ENCODE data around the gene CDH2.

The CDH2 gene
- 0 to 2.9 (median 0.48) reads per million in 4 experiments for total RNA-seq

GRCh38 chr18:28176948-28177827 is at the start of gene CDH2:
Gene CDH2, minus strand, starts transcription at chr18:28177130. Its CDS starts 108 bp downstream, at chr18:28177022.
- DNase-seq = no peak

GRCh38 chr18:28212060-28212459 is 35.1 kb upstream of the CDH2 start:
- no peak for DNase-seq

DNA sequence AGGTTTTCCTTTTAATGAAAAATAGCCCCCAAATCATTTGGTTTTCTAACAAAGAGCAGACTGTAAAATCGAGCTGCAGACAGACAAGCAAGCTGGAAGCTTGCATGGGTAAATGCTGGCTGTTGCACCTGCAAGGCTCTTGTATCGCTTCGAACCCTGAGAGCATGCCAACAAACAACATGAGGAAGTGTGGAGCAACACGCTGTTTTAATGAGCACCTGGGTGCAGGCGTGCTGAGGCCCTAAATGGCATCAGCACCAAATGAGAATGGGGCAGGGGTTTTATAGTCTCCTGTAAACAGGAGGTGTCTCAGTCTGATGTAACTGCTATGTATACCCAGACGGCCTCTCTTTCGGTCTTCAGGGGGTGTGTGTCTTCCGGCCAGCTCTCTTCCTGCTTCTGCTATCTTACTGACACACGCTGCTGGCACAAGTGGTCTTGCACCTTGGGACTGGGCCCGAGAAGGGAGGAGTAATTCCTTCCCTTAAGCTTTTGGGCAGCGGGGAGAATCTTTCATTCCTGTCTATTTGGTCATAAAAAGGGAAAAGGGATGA is 31.9 kb upstream of the CDH2 start:
- no peak for DNase-seq

GRCh38 chr18:28208268-28208667 is 31.3 kb upstream of the CDH2 start:
- no peak for DNase-seq

DNA sequence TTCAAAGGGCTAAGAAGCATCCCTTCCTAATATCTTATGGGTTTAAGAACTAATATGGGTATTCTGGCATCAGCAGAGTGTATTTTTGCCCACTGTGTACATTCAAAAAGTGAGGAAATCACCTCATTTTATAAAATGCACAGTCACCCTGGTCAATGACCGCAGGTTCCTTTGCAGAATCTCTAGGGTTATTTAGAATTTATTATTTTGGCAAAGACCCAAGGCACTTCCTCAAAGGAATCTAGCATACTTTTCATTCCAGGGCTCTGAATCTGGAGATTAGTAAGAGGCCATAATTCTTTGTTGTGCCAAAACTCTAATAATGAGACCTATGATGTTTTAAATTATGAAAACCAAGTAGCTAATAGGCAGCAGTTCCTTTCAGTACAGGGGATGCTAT is 27.2 kb upstream of the CDH2 start:
- no peak for DNase-seq

GRCh38 chr18:28201056-28201455 is 24.1 kb upstream of the CDH2 start:
- no peak for DNase-seq

DNA sequence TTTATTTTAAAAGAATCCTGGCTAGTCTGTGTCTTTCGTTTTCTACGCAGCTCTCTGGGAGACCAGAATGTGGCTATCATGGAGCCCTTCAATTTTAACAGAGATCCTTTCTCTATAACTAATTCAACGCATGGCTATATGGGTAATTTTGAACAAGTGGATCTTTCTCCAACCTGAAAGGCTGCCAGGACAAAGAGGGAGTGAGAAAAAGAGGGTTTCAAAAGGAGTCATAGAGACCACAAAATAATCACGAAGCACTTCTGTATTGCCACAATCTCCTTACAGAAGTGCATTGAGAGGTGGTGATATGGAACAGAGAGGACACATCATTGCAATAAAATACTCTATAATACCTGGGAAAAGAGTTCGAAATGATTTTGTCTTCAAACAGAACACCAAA is 21.7 kb upstream of the CDH2 start:
- no peak for DNase-seq

DNA sequence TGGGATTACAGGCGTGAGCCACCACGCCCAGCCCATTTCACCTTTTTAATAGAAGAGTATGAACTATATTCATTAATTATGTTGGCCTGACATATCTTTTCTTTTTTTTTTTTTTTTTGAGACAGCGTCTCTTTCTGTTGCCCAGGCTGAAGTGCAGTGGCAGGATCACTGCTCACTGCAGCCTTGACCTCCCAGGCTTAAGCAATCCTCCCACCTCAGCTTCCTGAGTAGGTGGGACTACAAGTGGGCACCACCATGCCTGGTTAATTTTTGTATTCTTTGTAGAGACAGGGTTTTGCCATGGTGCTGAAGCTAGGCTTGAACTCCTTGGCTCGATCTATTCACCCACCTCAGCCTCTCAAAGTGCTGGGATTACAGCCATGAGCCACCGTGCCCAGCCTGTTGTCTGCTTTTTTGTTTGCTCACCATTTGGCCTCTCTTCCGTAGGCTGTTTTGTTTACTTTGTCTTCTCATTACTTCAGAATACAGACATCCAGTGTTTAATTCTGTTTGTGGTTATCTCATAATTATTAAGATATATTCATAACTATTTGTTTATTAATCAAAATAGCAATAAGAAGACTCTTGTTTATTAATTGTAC is 16.3 kb upstream of the CDH2 start:
- DNase-seq = no peak

DNA sequence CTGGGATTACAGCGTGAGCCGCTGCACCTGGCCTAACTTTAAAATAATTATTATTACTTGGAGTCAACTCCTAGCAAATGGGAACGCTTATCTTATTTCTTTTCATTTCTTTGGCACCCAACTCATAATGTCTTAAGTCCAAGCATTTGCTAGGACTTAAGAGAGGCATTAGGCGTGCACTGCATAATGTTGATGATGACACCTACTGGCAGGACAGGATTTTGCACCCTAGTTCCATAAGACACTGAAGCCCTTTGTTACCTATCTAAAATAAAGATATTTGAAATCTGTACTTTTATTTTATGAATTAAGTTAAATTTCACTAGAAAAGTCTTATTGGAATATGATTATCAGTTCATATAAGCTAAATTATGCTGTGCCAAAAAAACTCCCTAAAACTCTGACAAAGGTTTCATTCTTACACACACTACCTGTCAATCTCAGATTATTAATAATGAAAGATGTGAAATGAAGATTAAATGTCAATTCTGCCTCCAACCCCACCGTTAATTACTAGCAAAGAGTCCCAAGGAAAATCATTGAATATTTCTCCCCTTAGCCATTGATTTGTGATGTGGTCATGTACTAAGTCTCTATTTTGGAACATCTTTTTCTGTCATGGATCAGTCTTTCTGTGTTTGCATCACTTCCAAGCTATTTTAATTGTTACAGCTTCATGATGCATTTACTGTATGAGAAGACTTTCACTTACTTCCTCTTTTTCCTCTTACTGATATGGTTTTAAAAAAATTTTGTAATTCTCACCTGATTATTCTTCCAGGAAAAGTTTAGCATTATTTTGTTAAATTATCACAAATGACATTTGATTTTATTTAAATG is 12.7 kb upstream of the CDH2 start:
- DNase-seq = no peak

DNA sequence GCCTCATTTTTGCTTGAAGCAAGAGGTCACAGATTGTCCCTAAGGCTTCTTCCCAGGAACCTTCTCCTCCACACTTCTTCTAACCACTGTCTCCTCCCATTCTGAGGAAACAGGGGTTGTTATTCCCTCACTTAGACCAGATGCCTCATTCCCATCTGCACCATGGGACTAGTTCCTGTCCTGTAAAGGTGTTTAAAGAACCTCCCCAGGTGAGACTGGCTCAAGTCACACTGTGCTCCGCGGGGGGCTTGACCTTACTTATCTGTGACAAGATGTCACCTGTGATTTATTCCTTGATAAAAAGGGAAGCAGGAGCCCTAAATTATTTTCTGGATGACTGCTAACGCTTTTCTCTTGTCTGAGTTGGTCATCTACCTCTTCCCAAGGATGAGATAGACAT is 8.2 kb upstream of the CDH2 start:
- no peak for DNase-seq

- DNase-seq = no peak
Measured at GRCh38 chr18:28183418-28184078, 6.6 kb upstream of the CDH2 start.

GRCh38 chr18:28181616-28182015 is 4.7 kb upstream of the CDH2 start:
- DNase-seq = no peak

- no peak for DNase-seq
Measured at GRCh38 chr18:28178720-28179119, 1.8 kb upstream of the CDH2 start.

DNA sequence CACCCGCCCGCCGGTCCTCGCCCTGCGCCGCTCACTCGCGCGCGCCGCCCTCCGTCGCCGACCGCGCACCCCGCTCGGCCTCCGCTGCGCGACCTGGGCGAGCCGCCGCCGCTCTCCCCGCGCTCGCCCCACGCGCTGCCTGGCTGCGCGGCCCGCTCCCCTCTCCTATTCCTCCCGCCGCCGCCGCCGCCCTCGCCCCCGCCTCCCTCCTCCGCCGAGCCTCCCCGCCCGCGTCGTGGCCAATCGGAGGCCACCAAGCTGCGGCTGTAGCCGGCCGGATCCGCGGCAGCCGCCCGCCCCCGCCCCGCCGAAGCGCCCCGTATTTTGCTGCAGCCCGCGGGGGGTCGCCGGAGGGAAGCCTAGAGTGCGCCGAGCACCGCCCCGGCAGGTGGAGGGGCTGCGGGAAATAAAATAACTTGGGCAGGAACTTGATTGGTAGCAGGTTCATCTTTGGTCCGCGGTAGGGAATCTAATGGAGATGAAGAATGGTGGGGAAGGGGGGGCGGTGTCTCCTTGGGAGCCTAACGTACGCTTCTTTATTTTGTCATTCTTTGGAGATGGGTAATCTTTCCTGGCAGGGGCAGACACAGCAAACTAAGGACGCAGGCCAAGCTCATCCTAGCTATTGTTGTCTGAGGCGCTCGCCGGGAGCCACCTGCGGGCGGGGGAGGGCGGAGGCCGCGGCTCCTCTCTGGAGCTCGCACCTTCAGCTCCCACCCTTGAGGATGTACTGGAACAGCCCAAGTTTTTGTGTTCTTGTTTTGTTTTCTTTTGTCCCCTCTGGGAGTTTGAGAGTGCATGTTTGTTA is 1.1 kb upstream of the CDH2 start:
- no peak for DNase-seq

DNA sequence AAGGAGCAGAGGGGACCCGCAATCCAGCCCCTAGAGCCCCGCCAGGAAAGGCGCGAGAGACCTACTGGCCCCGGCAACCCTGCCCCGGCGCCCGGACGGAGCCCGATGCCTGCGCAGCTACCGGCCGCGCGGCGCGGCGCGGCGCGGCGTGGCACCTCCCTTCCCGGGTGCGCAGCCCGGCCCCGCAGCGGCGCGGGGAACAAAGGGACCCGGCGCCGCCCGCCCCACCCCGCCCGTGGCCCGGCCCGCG is 307 bp downstream of the CDH2 start:
- DNase-seq = no peak

DNA sequence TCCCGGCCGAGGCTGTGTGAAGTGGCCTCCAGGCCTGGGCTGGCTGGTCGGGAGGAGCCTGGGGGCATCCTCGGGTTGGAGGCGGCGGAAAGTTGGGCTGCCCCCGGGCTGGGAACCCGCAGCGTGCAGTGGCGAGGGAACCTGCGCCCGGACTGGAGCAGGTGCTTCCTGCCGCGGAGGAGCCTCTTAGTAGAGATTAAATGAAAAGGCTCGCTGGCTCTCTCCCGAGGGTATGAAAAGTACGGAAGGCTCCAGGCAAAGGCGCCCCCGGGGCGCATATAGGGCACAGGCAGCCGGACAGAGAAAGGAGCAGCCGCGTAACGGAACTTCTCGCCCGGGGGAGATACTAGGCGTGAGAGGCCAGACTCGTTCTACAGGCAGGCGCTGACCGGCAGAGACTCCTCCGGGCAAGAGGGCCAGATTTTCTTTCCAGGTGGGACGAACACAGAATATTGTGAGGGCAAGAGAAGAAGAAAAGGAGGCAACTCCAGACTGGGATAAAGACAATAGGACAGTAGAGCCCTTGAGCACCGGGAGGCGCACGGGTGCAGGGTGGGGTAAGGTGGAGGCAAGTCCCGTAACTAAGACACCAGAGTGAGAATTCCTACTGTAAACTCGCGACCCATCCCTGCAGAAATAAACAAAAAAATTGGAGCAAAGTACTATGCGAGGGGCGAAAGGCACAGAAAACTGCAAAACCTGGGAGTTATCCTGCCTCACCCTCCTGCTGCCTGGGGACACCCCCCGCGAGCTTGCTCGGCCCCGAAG is 816 bp downstream of the CDH2 start:
- DNase-seq = no peak

DNA sequence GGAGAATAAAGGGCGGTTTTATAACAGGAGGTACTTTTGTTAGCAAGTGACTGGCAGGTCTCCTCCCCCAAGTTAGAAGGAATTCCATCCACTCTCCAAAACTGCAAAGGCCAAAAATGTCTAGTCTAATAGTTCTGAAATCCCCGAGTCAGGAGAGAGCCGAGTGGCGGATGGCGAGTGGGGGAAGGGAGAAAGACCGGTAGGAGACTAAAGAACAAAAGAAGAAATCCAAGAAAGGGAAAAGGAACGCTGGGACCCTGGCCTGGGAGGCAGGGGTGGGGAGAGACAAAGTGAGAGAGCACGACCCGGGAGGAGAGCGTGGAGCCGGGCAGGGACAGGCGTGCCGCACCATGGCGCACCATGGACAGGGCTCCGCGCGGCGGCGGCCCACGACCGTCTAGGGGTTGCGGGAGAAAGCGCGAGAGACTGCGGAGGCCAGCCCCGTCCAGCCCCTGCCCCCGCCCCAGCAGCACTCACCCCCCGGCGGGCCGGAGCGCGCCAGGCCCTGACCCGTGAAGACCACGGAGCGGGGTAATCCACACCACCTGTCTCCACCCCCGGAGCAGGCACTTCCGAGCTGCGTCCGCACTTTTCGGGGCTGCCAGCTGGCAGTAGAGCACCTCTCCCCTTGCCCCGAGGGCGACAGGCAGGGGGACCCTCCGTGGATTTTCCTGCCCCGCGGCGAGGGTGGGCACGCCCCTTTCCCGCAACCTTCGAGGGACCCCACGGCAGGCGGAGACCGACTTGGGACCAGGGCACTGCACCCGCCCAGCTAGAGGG is 1.6 kb downstream of the CDH2 start:
- no peak for DNase-seq

- no peak for DNase-seq
Measured at GRCh38 chr18:28174181-28174905, 2.6 kb downstream of the CDH2 start.

DNA sequence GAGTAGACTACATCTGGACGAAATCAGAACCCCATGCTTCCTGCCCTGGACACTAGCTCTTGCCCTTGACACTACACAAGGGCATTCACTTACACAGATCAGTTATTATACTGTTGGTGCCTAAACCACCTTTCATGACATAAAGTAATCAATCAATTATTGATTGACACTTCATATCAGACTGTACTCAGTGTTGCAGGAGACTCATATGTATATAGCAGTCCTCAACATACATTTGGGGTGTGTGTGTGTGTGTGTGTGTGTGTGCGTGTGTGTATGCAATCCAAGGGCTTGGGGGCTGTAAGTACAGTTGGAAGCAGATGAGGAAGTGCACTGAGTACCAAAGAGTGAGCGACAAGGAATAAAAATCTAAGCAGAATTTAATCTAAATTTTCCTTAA is 5.1 kb downstream of the CDH2 start:
- DNase-seq = no peak

DNA sequence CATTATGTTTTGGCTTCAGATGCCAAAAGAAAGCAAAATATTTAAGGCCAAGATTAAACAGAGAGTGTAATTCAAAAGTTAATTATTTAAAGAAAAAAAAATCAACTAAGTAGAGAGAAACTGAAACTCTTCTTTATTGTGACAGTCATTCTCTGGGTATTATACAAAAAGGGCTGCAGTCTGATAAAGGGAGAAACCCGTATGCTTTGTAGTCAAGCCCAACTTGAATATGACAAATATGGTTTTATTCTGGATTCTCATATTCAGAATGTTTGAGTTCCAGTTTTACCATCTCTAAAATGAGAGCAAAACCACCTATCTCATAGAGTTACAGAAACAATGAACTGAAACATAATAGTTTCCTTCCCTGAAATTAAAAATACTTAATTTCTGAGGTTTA is 8.2 kb downstream of the CDH2 start:
- DNase-seq = no peak

Data from effector CD8-positive, alpha-beta T cell (primary cell).